ENCODE measurements around the gene MACROD2.

The MACROD2 gene

GRCh38 chr20:15930311-15931305 lies 1935.3 kb downstream of the MACROD2 start:
- H3K4me3 ChIP-seq (ENCODE audit: low read length) = no peak overlapping the region
- DNase-seq (ENCODE audit: low read depth) = peak; percentile 50
- TF ChIP-seq CTCF (conservative IDR thresholded peaks at IDR 0.05; ENCODE audit: low read length) = peak; percentile 69

- no peak for DNase-seq (ENCODE audit: low read depth)
- no peak overlapping the region for H3K4me3 ChIP-seq (ENCODE audit: low read length)
- no peak for TF ChIP-seq CTCF (conservative IDR thresholded peaks at IDR 0.05; ENCODE audit: low read length)
Observed at GRCh38 chr20:15931897-15932296, 1936.6 kb downstream of the MACROD2 start.

GRCh38 chr20:15937179-15937578 lies 1941.9 kb downstream of the MACROD2 start:
- no peak overlapping the region for H3K4me3 ChIP-seq (ENCODE audit: low read length)
- no peak for TF ChIP-seq CTCF (conservative IDR thresholded peaks at IDR 0.05; ENCODE audit: low read length)
- no peak for DNase-seq (ENCODE audit: low read depth)

GRCh38 chr20:15938847-15939246 lies 1943.5 kb downstream of the MACROD2 start:
- TF ChIP-seq CTCF (conservative IDR thresholded peaks at IDR 0.05; ENCODE audit: low read length) = no peak
- DNase-seq (ENCODE audit: low read depth) = no peak
- no peak overlapping the region for H3K4me3 ChIP-seq (ENCODE audit: low read length)

GRCh38 chr20:15940127-15940526 lies 1944.8 kb downstream of the MACROD2 start:
- DNase-seq (ENCODE audit: low read depth) = no peak
- H3K4me3 ChIP-seq (ENCODE audit: low read length) = no peak overlapping the region
- no peak for TF ChIP-seq CTCF (conservative IDR thresholded peaks at IDR 0.05; ENCODE audit: low read length)

- TF ChIP-seq CTCF (conservative IDR thresholded peaks at IDR 0.05; ENCODE audit: low read length) = no peak
- peak; percentile 17 for DNase-seq (ENCODE audit: low read depth)
- H3K4me3 ChIP-seq (ENCODE audit: low read length) = no peak overlapping the region
Observed at GRCh38 chr20:15942130-15942529, 1946.8 kb downstream of the MACROD2 start.

GRCh38 chr20:15945289-15945688 lies 1950.0 kb downstream of the MACROD2 start:
- no peak for TF ChIP-seq CTCF (conservative IDR thresholded peaks at IDR 0.05; ENCODE audit: low read length)
- DNase-seq (ENCODE audit: low read depth) = no peak

More at GRCh38 chr20:15945289-15945688, 1950.0 kb downstream of the MACROD2 start:
- no peak overlapping the region for H3K4me3 ChIP-seq (ENCODE audit: low read length)
